Heart left ventricle (tissue), 16 donors: ENCODE data around the gene GPR15LG. TPM values are rescaled to one million over a fixed set of nuclear protein-coding genes. Genes with fewer than 3 reads are reported as not detected.

Experiments
- ATAC-seq, 4 donors: fragments of 200-7000 bp; cut with Tn5 transposase; one replicate each; pipeline ENCODE4 v1.9.1; 2020 to 2022; ENCODE audit warnings: moderate library complexity in 4 of 4, mild to moderate bottlenecking in 3 of 4, moderate number of reproducible peaks in 1 of 4
- DNase-seq, 5 donors: peaks; one replicate each; pipeline ENCODE4 v3.0.0-alpha.2; 2020
- H3K27ac ChIP-seq, 12 donors: fragments of 200-600 bp; sonication (generic) in 4 of 12; one replicate each; pipeline versions ENCODE4 v1.5.0 to v1.8.0; 2016 to 2022; ENCODE audit warnings: mild to moderate bottlenecking in 2 of 12
- H3K27me3 ChIP-seq, 9 donors: fragments of 200-600 bp; sonication (generic) in 2 of 9; one replicate each; pipeline versions ENCODE4 v1.5.1 to v1.8.0; 2016 to 2022; ENCODE audit warnings: mild to moderate bottlenecking in 3 of 9
- H3K36me3 ChIP-seq, 9 donors: fragments of 200-600 bp; sonication (generic) in 2 of 9; one replicate each; pipeline versions ENCODE4 v1.5.0 to v1.8.0; 2018 to 2022; ENCODE audit warnings: mild to moderate bottlenecking in 2 of 9
- H3K4me1 ChIP-seq, 12 donors: fragments of 200-600 bp; sonication (generic) in 4 of 12; one replicate each; pipeline versions ENCODE4 v1.5.0 to v1.8.0; 2016 to 2022; ENCODE audit warnings: mild to moderate bottlenecking in 3 of 12
- H3K4me3 ChIP-seq, 12 donors: fragments of 200-600 bp; sonication (generic) in 4 of 12; one replicate each; pipeline versions ENCODE4 v1.5.0 to v1.8.0; 2017 to 2022; ENCODE audit warnings: mild to moderate bottlenecking in 9 of 12, moderate library complexity in 4 of 12
- H3K9me3 ChIP-seq, 12 donors: fragments of 200-600 bp; sonication (generic) in 4 of 12; one replicate each; pipeline versions ENCODE4 v1.5.0 to v1.8.0; 2016 to 2022; ENCODE audit warnings: mild to moderate bottlenecking in 1 of 12
- POLR2A ChIP-seq, 2 donors: fragments of 450-650 bp; IDR thresholded peaks; one replicate each; pipeline ENCODE4 v1.6.1; 2017; ENCODE audit warnings: antibody characterized with exemption in 2 of 2, mild to moderate bottlenecking in 2 of 2, moderate library complexity in 2 of 2
- WGBS, 4 donors: extraction: QIAGEN DNeasy Blood & Tissue Kit in 2 of 4; methylation state at CpG; one replicate each; pipeline versions ENCODE4 v1.1.5 to v1.1.7; 2013 to 2018; 5-methylcytosine and 5-hydroxymethylcytosine counted together
- intact Hi-C, 10 donors: fragments of 100-400 bp; cut with DNase I; formaldehyde crosslinking; loops; one replicate each; pipeline versions ENCODE4 v1.11.1 to v1.14.2; 2022
- polyA plus RNA-seq, 2 donors: library from polyadenylated mRNA; stranded (reverse); fragments of 200-250 nt; gene quantifications; one replicate each; pipeline ENCODE4 v1.2.3, GENCODE V29; 2013
- total RNA-seq, 9 donors: library from RNA; depleted of rRNA in 2 of 9; stranded (reverse); fragments of >200 nt in 2 of 9; fragmentation: NEBNext Ultra II Directional in 3 of 9; extraction: Animal tissue kit (Norgen Biotek cat#: 25700) in 3 of 9; gene quantifications; one replicate each; pipeline versions ENCODE4 v1.1.0 to v1.2.4, GENCODE V29; 2016 to 2023
- TF ChIP-seq, protein P1 (sequence below), 12 donors: fragments of 200-600 bp; sonication (generic) in 4 of 12; IDR thresholded peaks; one replicate each; pipeline versions ENCODE4 v1.5.0 to v1.8.0; 2018 to 2022; ENCODE audit warnings: antibody characterized with exemption in 12 of 12, mild to moderate bottlenecking in 5 of 12
- donor health status: ischemic (EF 13 %, LVEDD 7.1; RV severe dilation, severe dysfunction).
- donor health status: healthy with polysubstance abuse.
- donor health status: DM: no; HTN: yes; CAD: no.
- donor health status: DM: no; HTN: no; CAD: no.
- donor health status: ischemic (EF 25% LVEDD 6.9; RV normal size, moderate dysfunction).
- donor health status: ischemic (EF 25% LVEDD 5.7; RV mildly dilated, moderate dysfunction).
- donor health status: healthy.
- donor health status: DM: yes; HTN: yes; CAD: no.
- donor health status: ischemic (EF 35%, LVEDD 5.7; RV mildly dilated, moderate dysfunction).
- donor health status: nonischemic (EF 11% LVEDD 7.7; RV severe dilation, severe dysfunction).
- donor health status: DM: yes; HTN: yes; CAD: no.
- donor health status: PGD.
- donor health status: ischemic (EF 29% LVEDD 5.4; RV normal size, mild dysfunction).
- donor health status: nonischemic (EF 23%, LVEDD 6.1; RV moderate dilation, normal function).

GPR15LG gene
- total and polyA plus RNA-seq, 11 donors = 0.11 TPM; not detected in 10

DNA sequence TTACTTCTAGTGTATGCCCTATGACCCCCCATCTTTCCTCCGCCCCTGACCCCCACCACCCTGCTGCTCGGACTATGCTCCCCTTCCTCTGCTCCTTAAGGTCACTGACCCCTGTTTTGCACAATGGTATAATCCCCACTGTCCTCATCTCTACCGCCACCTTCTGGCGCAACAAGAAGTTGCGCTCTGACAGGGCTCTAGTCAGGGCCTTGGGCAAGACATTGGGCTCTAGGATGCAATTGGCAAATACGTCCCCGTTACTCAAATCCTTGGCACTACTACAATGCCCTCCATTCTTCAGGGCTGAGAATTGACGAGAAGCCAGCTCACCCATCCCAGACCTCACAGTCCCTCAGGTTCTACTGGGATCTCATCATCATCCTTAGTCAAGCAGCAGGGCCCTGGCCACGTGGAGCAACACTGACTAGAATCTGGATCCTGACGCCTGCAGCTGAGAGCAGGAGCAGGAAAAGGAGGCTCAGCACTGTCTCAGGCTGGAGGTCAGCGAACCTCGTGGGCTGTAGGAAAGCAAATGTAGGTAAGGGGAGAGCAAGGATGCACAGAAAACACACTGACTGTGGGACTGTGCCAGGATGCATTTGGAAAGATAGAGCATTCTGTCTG, 41.1 kb downstream of the GPR15LG start:
- peaks cover 0 to 3% (median 0%) of the 10 kb centered on the region in 9 donors for H3K27me3 ChIP-seq
- ATAC-seq = peak in 2 of 4 donors; percentile 36 to 44
- WGBS, 4 donors = 43 to 60% (median 49%) methylated on average over 12 of the region's 12 CpGs

GRCh38 chr10:84216834-84217233, 43.2 kb downstream of the GPR15LG start:
- no peaks in the 10 kb centered on the region for H3K4me1 ChIP-seq
- 76 to 86% (median 81%) methylated on average over 7 to 9 of the region's 9 CpGs for WGBS, 4 donors
- no peaks in the 10 kb centered on the region for H3K9me3 ChIP-seq
- peaks cover 0 to 4% (median 0%) of the 10 kb centered on the region in 9 donors for H3K27me3 ChIP-seq
- intact Hi-C loops = no loop called here
- H3K36me3 ChIP-seq = no peaks in the 10 kb centered on the region
- no peak for ATAC-seq
- DNase-seq = no peak
- no peak overlapping the region for H3K4me3 ChIP-seq
- TF ChIP-seq, protein P1, sequence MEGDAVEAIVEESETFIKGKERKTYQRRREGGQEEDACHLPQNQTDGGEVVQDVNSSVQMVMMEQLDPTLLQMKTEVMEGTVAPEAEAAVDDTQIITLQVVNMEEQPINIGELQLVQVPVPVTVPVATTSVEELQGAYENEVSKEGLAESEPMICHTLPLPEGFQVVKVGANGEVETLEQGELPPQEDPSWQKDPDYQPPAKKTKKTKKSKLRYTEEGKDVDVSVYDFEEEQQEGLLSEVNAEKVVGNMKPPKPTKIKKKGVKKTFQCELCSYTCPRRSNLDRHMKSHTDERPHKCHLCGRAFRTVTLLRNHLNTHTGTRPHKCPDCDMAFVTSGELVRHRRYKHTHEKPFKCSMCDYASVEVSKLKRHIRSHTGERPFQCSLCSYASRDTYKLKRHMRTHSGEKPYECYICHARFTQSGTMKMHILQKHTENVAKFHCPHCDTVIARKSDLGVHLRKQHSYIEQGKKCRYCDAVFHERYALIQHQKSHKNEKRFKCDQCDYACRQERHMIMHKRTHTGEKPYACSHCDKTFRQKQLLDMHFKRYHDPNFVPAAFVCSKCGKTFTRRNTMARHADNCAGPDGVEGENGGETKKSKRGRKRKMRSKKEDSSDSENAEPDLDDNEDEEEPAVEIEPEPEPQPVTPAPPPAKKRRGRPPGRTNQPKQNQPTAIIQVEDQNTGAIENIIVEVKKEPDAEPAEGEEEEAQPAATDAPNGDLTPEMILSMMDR (IDR thresholded peaks at IDR 0.05) = no peak
- TF ChIP-seq POLR2A (IDR thresholded peaks at IDR 0.05) = no peak
- H3K27ac ChIP-seq = no peak overlapping the region

More for the DNA sequence above, 41.1 kb downstream of the GPR15LG start:
- DNase-seq = no peak
- TF ChIP-seq POLR2A (IDR thresholded peaks at IDR 0.05) = no peak
- TF ChIP-seq, protein P1 (IDR thresholded peaks at IDR 0.05) = peak in 7 of 12 donors; percentile 10 to 33 (median 18)
- no peak overlapping the region for H3K4me3 ChIP-seq
- H3K9me3 ChIP-seq = no peaks in the 10 kb centered on the region
- no peaks in the 10 kb centered on the region for H3K36me3 ChIP-seq
- H3K27ac ChIP-seq = no peak overlapping the region
- H3K4me1 ChIP-seq = no peaks in the 10 kb centered on the region
- intact Hi-C loops = no loop called here

DNA sequence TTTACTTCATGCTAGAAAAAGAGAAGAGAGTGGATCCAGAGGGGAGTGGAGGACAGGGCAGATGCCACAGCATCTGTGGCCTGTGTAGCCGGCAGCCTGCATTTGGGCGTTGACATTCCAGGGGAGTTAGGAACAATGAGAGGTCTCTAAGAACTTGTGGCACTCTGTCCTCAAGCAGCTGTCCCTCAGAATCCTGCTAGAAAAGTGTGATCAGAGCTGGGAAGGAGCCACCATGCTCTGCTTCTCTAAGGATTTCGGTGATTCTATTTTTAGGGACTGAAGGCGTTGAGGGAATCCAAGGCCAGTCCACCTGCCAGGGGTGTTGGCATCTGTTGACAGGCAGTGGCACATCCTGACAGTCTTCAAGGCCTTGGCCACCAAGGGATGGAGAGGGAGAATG, 44.1 kb downstream of the GPR15LG start:
- no peak for TF ChIP-seq POLR2A (IDR thresholded peaks at IDR 0.05)
- TF ChIP-seq, protein P1 (IDR thresholded peaks at IDR 0.05) = no peak
- ATAC-seq (no peak), DNase-seq (no peak)
- no peak overlapping the region for H3K27ac ChIP-seq
- no peaks in the 10 kb centered on the region for H3K4me1 ChIP-seq
- no peaks in the 10 kb centered on the region for H3K9me3 ChIP-seq
- H3K27me3 ChIP-seq = peaks cover 0 to 10% (median 0%) of the 10 kb centered on the region in 9 donors
- WGBS, 4 donors = 82 to 86% (median 85%) methylated on average over 4 of the region's 4 CpGs
- no peaks in the 10 kb centered on the region for H3K36me3 ChIP-seq
- no peak overlapping the region for H3K4me3 ChIP-seq
- intact Hi-C loops = no loop called here

GRCh38 chr10:84221916-84222315, 48.3 kb downstream of the GPR15LG start:
- no peaks in the 10 kb centered on the region for H3K36me3 ChIP-seq
- no peak for DNase-seq
- TF ChIP-seq, protein P1 (IDR thresholded peaks at IDR 0.05) = no peak
- no peak for TF ChIP-seq POLR2A (IDR thresholded peaks at IDR 0.05)
- H3K4me1 ChIP-seq = no peaks in the 10 kb centered on the region
- ATAC-seq = no peak
- H3K4me3 ChIP-seq = no peak overlapping the region
- intact Hi-C loops = no loop called here
- H3K27me3 ChIP-seq = peaks cover 0 to 24% (median 3%) of the 10 kb centered on the region in 9 donors
- no peaks in the 10 kb centered on the region for H3K9me3 ChIP-seq
- no peak overlapping the region for H3K27ac ChIP-seq
- 77 to 92% (median 85%) methylated on average over 5 to 8 of the region's 8 CpGs for WGBS, 4 donors
